Motor neuron (in vitro differentiated cells): Measurements from ENCODE around the gene CPOX. TPM values are rescaled to one million over a fixed set of nuclear protein-coding genes. Genes with fewer than 3 reads are reported as not detected.

ENCODE experiments used
- total RNA-seq, 8 experiments: library from RNA; unstranded; fragments of 300-600 nt; gene quantifications; 2 replicates each; pipeline versions ENCODE4 v1.2.3 to v1.2.4, GENCODE V29; 2022

Gene CPOX
- total RNA-seq, 8 experiments from 2014 or later, result 7.8 to 17.1 (median 11.3) TPM

Other genes with a start within 250 kb of the CPOX start
- gene OR5K4, start 239.8 kb downstream of the CPOX start, total RNA-seq, result not detected
- not detected for gene OR5K3, start 202.9 kb downstream of the CPOX start, total RNA-seq
- gene OR5K1, start 130.4 kb downstream of the CPOX start, total RNA-seq, result under 1 TPM in 2 of 8 experiments, not detected in 6; 0.10 to 0.28 TPM
- gene OR5K2, start 95.9 kb downstream of the CPOX start, total RNA-seq, result under 1 TPM in 2 of 8 experiments, not detected in 6; 0.28 to 0.43 TPM
- gene CLDND1, start 70.7 kb downstream of the CPOX start, total RNA-seq, result 100 to 1,000 TPM in 1 of 8 experiments, 10 to 100 TPM in 7; 60.3 to 101 (median 74.3) TPM
- under 1 TPM in 2 of 8 experiments, not detected in 6; 0.35 to 0.81 TPM for gene GPR15, start 61.6 kb downstream of the CPOX start, total RNA-seq
- 1 to 10 TPM; 1.3 to 9.2 (median 5.2) TPM for gene ST3GAL6, start 169.7 kb upstream of the CPOX start, total RNA-seq